ENCODE data around the gene CDK14. TPM values are rescaled to one million over a fixed set of nuclear protein-coding genes. Genes with fewer than 3 reads are reported as not detected.
"Not testable (repeated sequence)": the region's sequence is repeated elsewhere in the genome, so short reads cannot be mapped to it uniquely, and the experiment has no call there.

CDK14 gene
- total RNA-seq, 1 experiment from 2014 or later: 19.6 TPM

DNA sequence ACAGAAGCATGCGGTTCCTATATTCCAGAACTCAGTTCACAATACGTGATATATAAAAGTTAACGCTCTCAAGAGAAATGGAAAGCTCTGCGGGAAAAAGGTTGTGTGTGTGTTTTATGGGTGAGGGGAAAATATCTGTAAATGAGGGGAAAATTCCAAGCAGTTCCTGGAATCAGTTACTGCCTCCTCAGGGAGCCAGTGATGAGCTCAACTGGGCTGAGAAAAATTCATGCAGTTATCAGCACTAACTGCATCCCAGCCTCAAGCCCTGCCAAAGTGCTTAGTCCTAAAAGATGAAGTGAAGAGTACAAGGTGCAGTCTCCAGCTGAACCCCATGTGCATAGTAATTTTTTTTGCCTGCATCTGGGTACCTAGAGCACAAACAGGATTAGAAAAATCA lies 191.9 kb downstream of the CDK14 start:
- no peak for DNase-seq (ENCODE audit: low spot score)

DNA sequence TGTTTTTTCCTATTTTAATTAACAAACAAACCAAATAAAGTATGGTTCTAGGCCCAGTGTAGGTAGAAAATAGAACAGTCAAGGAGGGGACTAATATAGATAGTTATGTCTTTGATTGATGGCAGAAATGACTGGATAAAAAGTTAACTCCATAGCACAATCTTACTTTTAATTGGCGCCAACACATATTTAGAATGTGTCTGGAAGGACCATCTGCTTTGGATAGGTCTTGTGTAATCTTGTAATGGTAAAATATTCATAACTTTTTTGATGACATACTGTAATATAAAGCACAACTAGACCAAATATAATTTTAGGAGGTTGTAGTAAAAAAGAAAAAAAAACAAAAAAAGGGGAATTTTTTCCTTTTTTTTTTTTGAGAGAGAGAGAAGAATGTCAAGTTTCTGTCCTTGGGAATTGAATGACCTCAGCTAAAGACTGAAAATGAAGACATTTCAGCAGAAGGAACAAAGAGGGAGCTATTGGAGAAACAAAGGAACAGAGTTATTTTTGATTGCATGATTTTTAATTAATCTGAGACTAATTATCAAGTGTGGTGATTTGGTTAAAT lies 193.7 kb downstream of the CDK14 start:
- no peak for DNase-seq (ENCODE audit: low spot score)

DNA sequence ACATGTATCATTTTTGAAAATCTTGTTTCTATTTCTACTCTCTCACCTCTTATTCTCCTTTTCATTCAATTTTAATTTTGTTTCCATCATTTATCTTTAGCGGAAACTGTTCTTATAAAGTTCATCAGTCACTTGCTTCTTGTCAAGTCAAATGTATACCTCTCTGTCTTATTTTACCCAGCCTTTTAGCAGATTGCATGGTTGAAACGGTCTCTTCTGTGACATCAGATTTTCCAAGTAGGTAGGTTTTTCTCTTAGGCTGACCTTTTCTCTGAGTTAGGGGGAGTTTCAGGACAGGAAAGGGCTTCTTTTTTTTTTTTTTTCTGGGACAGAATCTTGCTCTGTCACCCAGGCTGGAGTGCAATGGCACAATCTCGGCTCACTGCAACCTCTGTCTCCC lies 195.5 kb downstream of the CDK14 start:
- DNase-seq (ENCODE audit: low spot score): no peak

DNA sequence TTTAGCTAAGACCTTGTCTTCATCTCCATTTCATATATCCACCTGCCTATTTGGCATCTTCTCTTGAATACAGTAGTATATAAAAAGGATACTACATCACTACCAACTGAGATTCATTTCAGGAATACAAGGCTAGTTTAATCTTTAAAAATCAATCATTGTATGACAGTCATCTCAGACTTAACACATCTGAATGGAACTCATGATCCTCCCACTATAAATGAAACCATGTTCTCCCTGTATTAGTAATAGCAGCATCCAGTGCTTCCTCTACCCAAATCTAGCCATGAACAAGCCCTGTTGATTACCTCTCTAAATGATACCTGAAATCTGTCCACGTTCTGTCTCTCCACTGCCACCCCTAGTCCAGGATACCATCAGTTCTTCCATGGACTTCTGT lies 196.2 kb downstream of the CDK14 start:
- no peak for DNase-seq (ENCODE audit: low spot score)

DNA sequence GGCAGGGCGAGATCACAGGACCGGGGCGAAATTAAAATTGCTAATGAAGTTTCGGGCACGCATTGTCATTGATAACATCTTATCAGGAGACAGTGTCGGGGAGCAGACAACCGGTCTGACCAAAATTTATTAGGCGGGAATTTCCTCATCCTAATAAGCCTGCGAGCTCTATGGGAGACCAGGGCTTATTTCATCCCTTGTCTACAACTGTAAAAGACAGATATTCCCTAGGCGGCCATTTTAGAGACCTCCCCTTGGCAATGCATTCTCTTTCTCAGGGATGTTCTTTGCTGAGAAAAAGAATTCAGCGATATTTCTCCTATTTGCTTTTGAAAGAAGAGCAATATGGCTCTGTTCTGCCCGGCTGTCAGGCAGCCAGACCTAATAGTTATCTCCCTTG lies 198.1 kb downstream of the CDK14 start:
- DNase-seq (ENCODE audit: low spot score): not testable (repeated sequence)

DNA sequence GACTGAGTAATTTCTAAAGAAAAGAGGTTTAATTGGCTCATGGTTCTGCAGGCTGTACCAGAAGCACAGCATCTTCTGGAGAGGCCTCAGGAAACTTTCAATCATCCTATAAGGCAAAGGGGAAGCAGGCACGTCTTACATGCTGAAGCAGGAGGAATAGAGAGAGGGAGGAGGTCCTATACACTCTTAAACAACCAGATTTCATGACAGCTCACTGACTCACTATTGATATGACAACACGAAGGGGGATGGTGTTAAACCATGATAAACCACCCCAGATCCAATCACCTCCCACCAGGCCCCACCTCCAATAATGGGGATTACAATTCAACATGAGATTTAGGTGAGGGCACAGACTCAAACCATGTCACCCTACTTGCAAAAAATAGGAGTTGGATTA lies 201.5 kb downstream of the CDK14 start:
- DNase-seq (ENCODE audit: low spot score): no peak

DNA sequence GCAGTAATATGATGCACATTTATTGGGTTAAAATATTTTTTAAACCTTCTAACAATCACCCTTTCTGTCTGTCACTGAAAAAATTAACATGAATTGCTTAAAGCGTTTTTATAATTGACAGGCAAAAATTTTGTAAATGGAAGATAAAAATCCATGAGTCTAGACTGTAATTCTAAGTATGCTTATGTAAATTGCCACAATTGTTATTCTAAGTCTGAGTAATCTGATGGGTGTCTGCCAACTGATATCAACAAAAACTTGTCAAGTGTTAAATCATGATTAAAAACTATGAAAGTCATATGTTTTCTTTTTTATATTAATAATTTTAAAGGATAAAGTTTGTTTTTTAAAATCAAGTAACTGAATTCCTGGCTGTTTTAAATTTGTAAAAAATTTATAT lies 208.2 kb downstream of the CDK14 start:
- DNase-seq (ENCODE audit: low spot score): no peak

DNA sequence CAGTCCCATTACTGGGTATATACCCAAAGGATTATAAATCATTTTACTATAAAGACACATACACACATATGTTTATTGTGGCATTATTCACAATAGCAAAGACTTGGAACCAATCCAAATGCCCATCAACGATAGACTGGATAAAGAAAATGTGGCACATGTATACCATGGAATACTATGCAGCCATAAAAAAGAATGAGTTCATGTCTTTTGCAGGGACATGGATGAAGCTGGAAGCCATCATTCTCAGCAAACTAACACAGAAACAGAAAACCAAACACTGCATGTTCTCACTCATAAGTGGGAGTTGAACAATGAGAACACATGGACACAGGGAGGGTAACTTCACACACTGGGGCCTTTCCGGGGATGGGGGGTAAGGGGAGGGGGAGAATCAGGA lies 219.4 kb downstream of the CDK14 start:
- not testable (repeated sequence) for DNase-seq (ENCODE audit: low spot score)

DNA sequence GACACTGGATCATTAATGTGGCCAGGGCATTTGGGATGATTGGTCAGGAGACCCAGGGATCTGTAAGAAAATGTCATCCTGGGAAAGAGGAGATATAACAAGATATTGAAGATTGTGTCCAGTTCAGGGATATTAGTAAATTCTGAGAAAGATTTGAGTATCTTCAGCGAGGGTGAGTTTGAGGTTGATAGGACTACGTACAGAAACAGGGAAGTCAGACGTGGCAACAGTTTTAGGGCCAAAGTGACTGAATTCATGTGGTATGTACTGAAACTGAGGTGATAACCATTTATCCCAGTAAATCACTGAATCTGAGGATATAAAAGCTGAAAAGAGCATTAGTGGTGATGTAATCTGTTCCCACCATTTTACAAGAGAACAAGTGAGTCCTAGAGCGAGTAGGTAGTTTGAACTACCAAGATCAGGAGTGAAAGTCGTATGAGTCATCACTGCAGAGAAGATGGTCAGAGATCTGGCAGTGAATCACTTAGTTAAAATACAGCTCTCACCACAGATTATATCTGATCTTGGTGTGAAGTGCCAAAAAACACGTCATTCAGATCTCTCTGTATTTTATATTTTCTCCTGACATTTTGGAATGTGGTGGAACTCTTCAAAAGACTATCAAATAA lies 220.5 kb downstream of the CDK14 start:
- peak; percentile 100 for DNase-seq (ENCODE audit: low spot score)

DNA sequence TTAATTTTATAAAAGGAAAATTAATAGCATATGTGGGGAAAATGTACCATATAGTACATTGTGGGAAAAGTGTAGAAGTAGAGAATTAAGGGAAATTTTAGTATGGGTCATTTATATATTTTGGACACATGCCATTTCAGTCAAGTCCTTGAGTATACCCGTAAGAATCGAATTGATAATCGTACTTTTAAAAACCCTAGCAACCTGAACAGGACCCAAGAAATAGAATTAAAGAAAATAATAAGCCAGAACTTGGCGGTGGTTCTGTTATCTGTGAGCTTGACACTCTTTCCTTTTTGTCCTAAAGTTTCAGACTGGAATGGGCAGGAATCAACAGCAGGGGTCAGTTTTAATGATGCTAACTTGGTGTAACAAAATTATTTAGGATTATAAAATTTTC lies 221.0 kb downstream of the CDK14 start:
- no peak for DNase-seq (ENCODE audit: low spot score)

DNA sequence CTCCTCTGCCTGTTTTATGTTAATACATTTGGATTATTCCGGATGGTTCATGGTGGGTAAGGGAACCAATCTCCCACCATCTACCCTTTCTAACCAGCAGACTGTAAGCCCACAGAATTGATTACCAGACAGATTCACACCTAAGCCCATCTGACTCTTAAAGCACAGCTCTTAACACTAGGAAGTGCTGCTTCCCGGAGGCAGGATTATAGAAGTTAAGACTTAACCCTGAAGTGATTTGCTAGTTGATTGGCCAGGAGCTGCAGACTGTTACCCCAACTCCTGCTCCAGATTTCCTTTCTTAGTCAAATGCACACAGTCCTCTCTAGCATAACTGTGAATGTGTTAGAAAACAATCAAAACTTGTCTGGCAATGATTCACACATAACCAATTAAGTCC lies 221.7 kb downstream of the CDK14 start:
- DNase-seq (ENCODE audit: low spot score): peak; percentile 15

DNA sequence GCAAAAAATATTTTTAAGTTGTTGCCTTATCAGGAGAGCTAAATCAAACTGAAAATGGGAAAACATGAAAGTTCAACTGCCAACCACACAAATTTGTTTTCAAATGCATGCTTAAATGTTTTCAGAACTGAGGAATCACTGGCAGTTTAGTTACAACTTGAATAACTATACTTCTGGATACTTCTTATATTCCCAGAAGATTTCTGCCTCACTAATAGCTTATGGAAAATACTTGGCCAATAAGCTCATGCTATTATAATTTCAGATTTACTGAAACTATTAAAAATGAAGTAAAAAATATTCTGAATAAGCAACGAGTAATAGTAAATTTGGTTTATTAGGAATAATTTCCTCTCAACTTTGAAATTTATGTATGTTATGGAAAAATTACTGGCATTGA lies 222.2 kb downstream of the CDK14 start:
- no peak for DNase-seq (ENCODE audit: low spot score)

DNA sequence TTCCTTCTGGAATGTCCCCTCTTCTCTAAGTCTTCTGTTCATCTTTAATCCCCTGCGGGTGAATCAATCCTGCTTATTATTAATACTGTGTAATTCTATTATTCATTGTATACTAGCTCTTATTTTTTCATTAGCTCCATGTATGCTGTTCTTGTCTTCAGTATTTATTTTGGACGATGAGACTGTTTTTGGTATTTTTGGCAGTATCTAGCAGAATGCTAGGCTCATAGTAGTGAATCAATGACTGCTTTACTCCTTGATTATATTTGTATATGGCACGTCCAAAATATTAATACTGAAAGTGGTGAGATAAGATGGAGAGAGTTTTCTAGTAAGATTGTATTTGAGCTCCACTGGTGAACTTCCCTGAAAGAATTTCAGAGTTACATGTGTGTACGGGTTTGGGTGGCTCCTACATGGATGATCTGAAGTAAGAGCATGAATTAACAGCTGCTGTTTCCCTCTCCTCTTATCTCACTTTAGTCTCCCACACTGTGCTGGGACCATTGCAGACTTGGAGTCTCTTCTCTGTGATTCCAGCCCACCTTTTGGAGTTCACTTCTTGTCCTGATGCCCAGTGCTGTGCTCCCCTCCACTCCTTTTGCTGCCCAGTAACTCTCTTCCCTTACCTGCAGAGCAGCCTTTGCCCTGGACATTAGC lies 226.0 kb downstream of the CDK14 start:
- DNase-seq (ENCODE audit: low spot score): no peak

DNA sequence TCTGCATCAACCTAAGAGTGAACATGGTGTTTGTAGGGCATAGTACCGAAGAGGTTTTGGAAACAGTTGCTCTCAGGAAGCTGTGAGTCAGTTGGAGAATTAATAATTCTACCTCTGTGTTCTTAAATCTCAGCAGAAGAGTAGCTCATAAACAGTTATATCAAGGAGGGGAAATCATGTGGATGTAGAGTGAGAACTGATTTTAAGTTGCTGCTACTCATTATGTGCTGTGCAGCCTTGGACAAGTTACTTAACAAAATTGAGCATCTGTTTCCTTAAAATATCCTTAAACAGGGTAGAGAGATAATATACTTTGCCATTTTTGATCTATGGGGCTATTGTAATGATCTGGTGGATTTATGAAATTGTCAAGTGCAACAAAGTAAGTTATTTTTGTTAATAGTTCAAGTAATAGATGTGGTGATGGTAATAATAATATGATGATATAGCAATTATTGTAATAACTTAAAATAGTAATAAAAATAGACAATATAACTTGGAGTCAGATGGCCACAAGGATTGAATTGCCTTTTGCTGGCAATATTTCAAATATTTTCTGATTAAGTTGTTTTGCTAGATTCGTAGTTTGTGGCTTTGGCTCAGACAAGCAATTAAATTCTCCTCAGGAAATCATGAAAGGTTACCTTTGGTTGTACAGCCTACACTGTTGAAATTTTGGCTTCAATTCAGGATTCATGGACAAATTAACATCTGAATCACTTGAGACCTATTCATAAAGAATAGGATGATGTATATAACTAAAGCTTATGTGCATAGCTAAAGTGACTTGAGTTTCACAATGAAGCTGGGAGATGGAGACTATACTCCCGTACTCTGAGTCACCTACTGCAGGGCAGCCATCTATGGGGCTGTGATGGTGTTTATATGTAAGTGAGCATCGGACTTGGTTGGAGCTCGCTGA lies 228.5 kb downstream of the CDK14 start:
- DNase-seq (ENCODE audit: low spot score): peak; percentile 76

DNA sequence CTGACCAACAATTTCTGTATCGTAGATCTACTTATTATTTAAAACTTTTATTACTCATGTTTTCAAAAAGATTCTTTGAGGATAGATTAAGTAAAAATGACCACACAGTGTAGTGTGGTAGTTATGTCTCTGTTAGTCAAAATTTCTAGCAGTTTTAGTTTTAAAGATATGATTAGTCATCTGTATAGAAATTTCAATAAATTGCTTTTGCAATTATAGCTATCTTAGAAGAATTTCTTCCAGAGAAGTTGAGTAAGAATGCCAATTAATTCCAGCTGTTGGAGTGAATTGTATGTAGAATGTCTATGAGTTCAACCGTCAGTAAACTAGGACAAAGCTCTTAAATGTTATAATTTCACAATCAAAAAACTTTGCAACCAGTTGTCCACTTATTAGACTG lies 229.7 kb downstream of the CDK14 start:
- no peak for DNase-seq (ENCODE audit: low spot score)

DNA sequence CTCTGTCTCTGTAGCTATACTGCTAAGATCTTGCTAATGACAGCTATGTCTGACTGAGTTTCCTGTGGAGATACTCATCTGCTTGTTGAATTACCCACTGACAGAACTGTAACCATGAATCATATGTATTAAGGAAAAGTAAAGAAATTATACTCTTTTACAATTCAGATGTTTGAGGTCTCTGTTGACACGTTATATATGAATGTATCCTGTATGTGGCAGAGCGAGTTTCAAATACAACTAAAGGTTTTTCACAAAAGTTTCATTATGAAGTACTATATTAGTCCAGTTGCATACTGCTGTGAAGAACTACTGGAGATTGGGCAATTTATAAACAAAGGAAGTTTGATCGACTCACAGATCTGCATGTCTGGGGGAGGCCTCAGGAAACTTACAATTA lies 232.5 kb downstream of the CDK14 start:
- DNase-seq (ENCODE audit: low spot score): no peak

DNA sequence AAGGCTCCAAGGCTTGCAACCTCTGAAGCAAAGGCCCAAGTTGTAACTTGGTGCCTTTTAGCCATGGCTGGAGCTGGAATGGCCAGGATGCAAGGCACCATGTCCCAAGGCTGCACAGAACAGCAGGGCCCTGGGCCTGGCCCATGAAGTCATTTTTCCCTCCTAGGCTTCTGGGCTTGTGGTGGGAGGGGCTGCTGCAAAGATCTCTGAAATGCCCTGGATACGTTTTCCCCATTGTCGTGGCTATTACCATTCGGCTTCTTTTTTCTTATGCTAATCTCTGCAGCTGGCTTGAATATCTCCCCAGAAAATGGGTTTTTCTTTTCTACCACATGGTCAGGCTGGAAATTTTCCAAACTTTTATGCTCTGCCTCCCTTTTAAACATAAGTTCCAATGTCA lies 234.2 kb downstream of the CDK14 start:
- DNase-seq (ENCODE audit: low spot score): no peak

DNA sequence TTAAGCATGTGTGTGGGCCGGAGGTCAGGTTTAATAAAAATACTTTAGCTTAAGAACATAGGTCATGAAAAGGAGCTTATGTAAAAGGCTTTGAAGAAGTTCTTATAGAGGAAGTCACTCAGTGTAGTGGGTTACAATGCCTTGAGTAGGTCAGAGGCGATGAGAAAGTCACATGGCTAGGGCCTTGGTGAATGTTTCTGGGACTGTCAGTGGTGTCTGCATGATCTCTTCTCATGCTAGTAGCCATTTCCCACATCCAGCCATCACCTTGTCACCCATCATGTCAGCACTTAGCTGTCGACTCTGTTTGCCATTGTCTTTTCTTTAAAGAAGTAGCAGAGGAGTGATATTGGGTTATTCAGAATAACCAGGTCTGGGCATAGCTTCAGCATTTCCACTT lies 236.6 kb downstream of the CDK14 start:
- DNase-seq (ENCODE audit: low spot score): no peak

DNA sequence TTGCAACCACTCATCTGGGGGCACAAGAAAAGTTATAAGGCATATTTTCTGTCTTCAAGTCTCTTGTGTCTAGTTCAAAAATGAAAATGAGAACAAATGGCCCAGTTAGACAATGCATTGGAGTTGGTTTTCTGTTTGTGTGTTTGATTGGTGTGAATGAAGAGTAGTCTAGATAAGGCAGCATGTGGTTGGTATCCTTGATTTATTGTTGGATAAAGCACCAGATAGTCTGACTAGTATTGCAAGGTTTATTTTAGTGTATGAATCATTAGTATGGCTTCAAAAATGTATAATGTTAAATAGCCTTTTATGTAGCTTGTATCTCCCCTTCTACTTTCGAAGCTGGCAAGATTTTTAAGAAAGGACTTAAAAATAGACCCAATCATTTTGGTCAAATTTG lies 237.3 kb downstream of the CDK14 start:
- peak; percentile 55 for DNase-seq (ENCODE audit: low spot score)

DNA sequence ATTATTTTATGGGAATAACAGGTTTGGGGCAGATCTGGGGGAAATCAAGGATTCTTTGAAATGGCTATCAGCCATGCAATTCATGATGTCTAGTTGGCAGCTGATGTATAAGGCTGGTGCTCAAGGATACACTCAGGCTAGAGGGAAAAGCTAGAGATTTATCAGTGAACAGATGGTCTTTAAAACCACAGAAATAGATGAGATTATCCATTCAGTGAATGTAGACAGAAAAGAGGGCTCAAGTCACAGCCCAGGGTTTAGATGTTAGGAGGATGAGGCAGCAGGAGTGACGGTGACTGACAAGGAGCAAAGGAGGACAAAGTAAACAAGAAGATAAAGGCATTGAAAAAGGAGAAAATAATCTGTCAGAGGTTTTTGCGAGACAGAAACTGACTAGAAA lies 238.7 kb downstream of the CDK14 start:
- no peak for DNase-seq (ENCODE audit: low spot score)

DNA sequence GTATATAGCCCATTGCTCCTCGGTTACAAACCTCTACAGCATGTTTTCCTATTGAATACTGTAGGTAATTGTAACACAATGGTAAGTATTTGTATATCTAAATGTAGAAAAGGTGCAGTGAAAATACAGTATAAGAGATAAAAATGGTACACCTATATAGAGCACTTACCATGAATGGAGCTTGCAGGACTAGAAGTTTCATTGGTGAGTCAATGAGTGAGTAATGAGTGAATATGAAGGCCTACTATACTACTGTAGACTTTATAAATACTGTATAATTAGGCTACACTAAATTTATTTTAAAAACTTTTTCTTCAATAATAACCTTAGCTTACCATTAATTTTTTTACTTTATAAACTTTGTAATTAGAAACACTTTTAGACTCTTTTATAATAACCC lies 239.7 kb downstream of the CDK14 start:
- DNase-seq (ENCODE audit: low spot score): no peak

DNA sequence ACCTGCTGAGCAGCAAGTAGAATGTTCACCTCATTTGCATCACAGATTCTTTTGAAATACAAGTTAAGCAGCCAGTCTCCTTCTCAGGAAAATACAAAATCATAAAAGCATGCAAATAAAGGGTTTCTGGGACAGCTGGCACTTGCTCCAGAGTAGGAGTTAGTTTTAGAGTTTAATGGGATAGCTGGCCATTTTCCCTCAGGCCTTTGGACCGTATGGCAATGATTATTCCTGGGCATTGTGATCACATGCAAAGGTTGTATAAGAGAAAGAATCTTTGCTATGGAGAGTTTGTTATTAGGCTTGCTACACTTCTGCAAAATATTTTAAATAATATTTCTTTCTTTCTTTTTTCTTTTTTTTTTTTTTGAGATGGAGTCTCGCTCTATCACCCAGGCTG lies 240.8 kb downstream of the CDK14 start:
- no peak for DNase-seq (ENCODE audit: low spot score)

DNA sequence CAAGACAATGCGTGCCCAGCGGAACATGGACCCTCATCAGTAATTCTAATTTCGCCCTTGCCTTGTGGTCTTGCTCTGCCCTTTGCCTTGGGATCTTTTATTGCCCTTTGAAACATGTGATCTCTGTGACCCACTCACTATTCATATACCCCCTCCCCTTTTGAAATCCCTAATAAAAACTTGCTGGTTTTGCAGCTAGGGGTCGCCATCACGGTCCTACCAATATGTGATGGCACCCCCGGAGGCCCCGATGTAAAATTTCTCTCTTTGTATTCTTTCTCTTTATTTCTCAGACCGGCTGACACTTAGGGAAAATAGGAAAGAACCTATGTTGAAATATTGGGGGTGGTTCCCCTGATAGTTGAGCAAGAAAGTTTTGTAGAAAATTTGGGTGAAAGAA lies 242.7 kb downstream of the CDK14 start:
- no peak for DNase-seq (ENCODE audit: low spot score)

Measured in A172 (cell line).